A673 (cell line): Measurements from ENCODE around the gene TMTC2.

ENCODE experiments used
- EZH2 ChIP-seq: fragments of 200-600 bp; sonication (generic); IDR thresholded peaks from 2 replicates; pipeline ENCODE4 v1.6.1; 2017; ENCODE audit warnings: borderline replicate concordance, low read depth, mild to moderate bottlenecking, mixed read lengths, antibody characterized with exemption, low read length; ENCODE audit not compliant: poor library complexity, severe bottlenecking
- TF ChIP-seq, protein P1 (sequence below): fragments of 300-800, 200-600 bp; sonication (generic); conservative IDR thresholded peaks from 2 replicates; pipeline ENCODE4 v1.5.1; 2017; ENCODE audit warnings: low read depth, mild to moderate bottlenecking, antibody characterized with exemption, low read length, moderate library complexity, mixed read lengths

DNA sequence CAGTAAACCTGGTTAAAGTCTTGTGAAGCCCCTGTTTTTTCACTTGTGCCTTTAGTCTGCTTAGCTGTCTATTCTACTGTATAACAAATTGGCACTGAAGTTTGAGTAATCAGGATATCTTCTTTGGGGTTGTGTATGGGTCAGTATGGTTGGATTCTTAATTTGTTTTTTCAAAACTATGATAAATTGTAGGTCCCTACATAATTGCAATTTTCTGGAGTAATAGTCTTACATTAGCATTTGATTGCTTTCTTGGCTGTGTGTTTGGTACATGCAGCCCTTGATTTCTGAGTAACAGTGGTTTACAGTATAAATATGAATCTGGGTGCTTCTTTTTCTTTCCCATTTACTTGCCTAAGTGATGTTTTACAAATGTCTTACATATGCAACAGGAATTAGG is 186.6 kb downstream of the TMTC2 start:
- TF ChIP-seq, protein P1, sequence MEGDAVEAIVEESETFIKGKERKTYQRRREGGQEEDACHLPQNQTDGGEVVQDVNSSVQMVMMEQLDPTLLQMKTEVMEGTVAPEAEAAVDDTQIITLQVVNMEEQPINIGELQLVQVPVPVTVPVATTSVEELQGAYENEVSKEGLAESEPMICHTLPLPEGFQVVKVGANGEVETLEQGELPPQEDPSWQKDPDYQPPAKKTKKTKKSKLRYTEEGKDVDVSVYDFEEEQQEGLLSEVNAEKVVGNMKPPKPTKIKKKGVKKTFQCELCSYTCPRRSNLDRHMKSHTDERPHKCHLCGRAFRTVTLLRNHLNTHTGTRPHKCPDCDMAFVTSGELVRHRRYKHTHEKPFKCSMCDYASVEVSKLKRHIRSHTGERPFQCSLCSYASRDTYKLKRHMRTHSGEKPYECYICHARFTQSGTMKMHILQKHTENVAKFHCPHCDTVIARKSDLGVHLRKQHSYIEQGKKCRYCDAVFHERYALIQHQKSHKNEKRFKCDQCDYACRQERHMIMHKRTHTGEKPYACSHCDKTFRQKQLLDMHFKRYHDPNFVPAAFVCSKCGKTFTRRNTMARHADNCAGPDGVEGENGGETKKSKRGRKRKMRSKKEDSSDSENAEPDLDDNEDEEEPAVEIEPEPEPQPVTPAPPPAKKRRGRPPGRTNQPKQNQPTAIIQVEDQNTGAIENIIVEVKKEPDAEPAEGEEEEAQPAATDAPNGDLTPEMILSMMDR, result no peak
- no peak for TF ChIP-seq EZH2
